Body of pancreas (tissue), 4 donors: ENCODE results near the gene PIGU.

ENCODE experiments used
- CTCF ChIP-seq, 7 experiments: fragments of 450-650 bp in 4 of 7; fragments of 200-600 bp in 3 of 7; sonication (generic) in 3 of 7; IDR thresholded peaks; one replicate each; pipeline ENCODE4 v1.5.1; 2016 to 2019; ENCODE audit warnings: antibody characterized with exemption in 7 of 7
- POLR2A ChIP-seq, 3 donors: fragments of 450-650 bp; IDR thresholded peaks; one replicate each; pipeline ENCODE4 v1.6.1; 2016; ENCODE audit warnings: antibody characterized with exemption in 3 of 3, mild to moderate bottlenecking in 2 of 3

- TF ChIP-seq CTCF (IDR thresholded peaks at IDR 0.05) (no peak), POLR2A (IDR thresholded peaks at IDR 0.05) (no peak)
Observed at GRCh38 chr20:34701405-34702085, 24.7 kb upstream of the PIGU start.
